NK-92 (cell line): Measurements from ENCODE around the gene FMN1.

Source experiments
- DNase-seq: peaks from one replicate; lab custom pipeline; 2025; ENCODE audit not compliant: unreplicated experiment; lab: John Stamatoyannopoulos, UW

FMN1 gene

DNA sequence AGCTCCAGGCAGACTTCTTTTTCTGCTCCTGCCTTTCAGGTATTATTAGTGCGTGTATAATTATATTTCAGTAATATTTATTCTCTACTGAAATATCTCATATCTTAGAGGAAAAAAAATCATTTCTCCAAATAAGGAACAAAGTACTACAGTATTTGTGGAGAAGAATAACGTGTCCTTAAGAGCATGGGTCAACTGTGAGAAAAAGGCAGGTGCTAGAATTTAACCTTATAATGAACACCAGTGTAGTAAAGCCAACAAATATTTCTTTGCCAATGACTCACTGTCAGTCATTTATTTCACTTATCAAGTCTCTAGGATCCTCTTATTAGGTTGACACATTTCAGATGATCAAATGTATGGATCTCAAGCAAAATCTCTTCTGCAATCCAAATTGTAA, 293.3 kb downstream of the FMN1 start:
- DNase-seq, result no peak

DNA sequence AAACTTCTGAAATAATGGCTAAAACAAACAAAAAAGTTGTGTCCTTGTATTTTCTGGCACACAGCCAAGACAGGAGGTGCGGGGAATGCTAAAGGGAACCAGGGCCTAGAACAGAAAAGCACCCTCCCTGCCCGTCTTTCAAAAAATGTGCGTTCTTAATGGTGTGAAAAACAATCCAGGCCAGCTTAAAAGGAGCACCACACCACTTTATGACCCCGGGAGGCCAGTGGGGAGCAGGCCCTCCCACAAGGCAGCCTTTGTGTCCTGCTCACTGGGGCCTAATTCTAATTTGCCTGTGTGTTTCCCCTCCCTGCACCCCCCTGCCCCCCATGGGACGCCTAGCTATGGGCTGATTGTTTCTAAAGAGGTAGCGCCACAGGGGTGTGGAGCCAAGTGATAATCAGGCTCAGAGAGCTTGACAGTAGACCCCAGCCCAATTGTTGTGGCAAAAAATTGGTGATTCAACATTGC, 295.4 kb downstream of the FMN1 start:
- DNase-seq, result no peak

DNA sequence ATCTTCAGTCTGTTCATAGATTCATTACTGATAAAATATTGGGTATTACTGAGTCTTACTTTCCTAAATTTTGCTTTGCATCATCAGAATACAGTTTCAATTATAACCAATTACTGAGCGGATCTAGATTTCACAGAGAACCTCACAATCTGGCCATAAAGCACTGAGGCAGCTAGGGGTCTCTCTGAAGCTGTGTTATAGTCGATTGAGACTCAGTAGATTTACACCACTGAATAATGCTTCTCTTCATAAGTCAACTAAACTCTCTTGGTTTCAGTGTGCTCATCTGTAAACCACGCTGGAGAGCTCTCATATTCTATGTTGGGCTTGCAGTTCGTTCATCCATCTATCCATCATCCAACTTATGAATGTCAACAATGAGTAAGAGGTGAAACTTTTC, 296.1 kb downstream of the FMN1 start:
- DNase-seq, result no peak

DNA sequence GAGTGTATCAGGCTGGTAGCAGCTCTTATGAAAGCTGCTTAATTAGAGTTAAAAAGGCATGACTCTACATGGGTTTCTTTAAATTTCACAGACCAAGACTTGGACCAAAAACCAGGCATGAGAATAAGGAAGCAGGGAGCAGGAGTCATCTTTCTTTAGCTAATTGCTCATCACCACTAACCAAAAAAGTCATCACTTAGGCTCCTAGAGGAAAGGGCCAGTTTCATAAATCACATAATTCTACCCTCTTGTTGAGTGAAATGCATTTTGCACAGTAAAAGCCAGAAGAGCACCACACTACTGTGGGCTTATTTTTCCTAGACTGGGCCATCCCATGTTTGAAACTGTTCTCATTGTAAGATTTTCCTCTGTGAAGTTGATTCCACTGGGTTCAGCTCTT, 301.1 kb downstream of the FMN1 start:
- no peak for DNase-seq

DNA sequence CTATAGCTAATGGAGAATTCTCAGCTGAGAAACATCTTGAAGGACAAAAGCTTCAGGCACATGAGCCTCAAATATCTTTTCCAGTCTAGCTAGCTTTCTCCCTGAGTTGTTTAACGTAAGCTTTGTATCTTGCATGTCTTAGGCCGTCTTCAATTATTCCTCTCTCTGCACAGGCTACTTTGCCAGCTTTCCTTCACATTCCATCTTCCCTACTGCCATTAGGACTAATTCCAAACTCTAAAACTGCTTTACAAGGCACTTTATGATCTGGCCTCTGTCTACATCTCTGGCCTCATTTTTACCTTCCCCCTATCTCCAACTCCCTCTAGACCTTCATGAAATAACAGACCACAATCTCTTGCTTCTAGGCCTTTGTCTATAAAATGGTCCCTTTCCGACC, 305.3 kb downstream of the FMN1 start:
- DNase-seq, result no peak

DNA sequence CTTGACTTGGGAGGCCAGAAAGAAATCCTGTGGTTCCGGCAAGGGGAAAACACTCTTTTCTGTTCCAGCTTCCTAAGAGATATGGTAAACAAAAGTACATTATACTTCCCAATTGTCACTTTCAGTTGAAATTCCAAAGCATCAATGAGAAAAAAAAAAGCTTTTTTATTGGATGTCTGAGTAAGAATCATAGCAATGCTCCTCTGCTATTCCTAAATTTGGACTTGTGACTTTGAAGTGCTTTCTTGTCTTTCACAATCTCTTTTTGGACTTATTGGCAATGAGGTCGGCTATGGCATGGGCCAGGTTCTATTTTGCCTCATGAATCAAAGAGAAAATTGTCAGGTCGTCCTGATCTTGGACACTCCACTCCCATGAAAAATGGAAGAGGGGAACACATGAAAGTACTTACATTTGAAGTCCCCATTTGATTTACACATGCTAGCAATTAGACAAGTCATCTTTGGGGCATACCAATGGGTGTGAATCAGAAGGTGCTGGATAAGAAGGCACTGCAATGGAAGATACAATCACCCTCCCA, 306.2 kb downstream of the FMN1 start:
- no peak for DNase-seq

DNA sequence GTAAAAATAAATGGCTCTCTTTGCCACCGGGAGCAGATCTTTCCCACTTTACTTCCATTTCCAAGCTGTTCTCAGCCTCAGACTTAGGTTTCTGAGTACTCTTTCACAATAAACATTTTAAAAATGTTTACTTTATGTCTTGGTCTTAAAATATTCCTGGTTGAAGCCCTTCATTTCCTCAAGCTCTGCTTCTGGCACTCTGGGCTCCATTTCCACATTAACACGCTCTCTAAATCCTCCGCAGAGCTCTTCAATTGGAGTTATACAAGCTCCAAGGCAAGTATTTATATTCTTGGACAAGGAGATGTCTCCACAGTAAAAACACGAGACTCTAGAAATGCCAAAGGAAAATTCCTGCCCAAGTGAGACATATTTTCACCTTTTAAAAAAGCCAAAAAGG, 307.4 kb downstream of the FMN1 start:
- no peak for DNase-seq

DNA sequence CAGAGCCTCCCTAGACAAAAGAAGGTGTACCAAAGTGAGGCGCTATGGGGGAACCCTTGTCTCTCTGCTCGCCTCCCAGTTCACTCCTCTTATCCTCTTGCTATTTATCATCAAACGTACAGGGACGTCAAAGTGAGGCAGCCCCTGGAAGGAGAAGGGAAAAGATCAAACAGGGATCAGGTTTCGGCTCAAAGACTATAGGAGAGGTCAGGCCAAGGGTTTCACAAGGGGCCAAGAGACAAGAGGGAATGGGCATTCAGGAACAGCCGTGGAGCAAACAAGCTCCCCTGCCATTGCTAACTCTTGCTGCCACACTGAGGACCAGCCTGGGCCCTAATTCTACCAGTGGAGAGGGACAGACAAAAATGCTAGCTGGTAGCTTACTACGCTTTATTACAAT, 308.1 kb downstream of the FMN1 start:
- DNase-seq, result no peak

DNA sequence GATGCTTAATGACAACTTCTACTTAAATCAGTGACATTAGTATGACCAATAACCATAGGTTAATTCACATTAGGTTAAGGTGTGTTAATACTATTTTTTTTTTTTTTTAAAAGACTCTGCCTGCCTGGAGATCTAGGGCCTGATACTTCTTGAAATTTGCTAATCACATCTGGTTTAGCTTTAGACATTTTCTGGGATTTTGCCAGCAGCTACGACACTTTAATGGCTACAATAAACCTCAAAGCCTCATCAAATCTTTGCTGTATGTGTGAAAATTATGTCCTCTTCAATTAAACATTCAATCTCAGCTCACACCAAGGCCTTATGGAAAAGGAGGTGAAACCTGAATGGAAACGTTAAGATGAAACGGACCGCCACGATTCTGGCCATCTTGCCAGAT, 308.8 kb downstream of the FMN1 start:
- DNase-seq, result no peak

DNA sequence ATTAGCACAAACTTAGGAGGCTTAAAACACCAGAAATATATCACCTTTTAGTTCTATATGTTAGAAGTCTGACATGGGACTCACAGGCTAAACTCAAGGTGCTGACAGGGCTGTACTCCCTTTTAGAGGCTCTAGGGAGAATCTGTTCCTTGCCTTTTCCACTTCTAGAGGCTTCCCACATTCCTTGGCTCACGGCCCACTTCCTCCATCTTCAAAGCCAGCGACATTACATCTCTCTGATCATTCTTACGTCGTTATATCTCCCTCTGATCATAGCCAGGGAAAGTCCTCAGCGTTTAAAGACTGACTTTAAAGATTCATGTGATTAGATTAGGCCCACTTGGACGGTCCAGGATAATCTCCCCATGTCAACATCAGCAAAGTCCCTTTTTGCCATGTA, 310.4 kb downstream of the FMN1 start:
- no peak for DNase-seq

DNA sequence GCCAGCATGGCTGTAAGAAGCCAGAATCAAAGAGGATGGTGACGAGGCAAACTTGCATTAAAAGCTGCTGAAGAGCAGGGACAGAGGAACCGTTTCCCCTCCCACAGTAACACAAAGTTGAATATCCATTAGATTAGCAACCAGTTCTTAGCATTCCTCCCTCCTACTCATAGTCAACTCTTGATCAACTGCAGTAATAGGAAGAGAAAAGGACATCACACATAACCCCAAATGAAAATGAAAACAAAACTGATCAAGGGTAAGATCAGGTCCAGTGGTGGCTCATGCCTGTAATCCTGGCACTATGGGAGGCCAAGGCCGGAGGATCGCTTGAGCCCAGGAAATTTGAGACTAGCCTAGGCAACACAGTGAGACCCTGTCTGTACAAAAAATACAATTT, 311.6 kb downstream of the FMN1 start:
- DNase-seq, result no peak

DNA sequence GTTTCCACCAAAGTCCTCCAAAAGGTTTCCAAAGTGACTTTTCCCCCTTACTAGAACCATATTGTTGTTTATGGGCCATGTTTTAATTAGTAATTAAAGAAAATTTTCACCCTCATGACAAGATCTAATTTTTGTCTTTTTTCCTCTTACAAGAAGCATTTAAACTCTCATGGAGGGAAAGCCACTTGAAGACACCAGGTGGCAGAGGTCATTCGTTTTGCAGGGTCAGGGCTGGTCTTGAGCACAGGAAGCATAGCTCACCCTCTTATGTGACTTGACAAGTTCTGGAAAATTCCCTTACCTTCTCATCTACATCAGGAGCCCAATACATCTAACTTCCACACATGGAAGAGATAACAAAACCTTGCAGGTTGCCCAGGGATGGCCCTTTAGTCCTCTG, 313.0 kb downstream of the FMN1 start:
- no peak for DNase-seq

DNA sequence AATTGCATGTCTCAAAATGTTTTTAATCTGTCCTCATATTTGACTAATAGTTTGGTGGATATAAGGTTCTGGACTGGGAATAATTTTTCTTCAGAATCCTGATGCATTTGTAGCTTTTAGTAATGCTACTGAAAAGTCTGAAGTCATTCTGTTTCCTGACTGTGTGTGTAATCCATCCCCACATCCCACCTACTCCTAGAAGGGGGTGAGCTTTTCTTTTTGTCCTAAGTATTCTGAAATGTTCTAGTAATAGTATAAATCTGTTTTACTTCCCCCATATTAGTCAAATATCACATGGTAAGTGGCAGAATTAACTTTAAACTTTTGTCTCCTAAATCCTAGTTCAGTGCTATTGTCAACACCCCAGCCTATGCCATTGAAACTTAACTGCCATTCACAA, 313.9 kb downstream of the FMN1 start:
- no peak for DNase-seq

DNA sequence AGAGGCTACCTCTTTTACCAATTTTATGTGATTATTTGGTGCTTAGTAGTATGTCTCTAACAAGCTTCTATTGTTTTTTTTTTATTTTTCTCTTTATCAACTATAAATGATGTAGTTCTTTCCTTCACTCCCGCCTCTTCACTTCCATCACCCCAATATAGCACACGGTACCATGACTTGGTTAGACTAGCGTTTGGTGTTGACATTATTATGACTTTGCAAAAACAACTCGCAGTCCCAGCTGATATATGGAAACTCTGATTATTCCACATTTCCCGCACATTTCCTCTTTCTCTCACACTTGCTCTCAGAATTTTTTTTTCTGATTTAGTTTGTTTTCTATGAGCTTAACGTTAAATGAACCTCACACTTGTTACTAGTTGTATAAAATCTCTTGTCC, 314.5 kb downstream of the FMN1 start:
- no peak for DNase-seq

DNA sequence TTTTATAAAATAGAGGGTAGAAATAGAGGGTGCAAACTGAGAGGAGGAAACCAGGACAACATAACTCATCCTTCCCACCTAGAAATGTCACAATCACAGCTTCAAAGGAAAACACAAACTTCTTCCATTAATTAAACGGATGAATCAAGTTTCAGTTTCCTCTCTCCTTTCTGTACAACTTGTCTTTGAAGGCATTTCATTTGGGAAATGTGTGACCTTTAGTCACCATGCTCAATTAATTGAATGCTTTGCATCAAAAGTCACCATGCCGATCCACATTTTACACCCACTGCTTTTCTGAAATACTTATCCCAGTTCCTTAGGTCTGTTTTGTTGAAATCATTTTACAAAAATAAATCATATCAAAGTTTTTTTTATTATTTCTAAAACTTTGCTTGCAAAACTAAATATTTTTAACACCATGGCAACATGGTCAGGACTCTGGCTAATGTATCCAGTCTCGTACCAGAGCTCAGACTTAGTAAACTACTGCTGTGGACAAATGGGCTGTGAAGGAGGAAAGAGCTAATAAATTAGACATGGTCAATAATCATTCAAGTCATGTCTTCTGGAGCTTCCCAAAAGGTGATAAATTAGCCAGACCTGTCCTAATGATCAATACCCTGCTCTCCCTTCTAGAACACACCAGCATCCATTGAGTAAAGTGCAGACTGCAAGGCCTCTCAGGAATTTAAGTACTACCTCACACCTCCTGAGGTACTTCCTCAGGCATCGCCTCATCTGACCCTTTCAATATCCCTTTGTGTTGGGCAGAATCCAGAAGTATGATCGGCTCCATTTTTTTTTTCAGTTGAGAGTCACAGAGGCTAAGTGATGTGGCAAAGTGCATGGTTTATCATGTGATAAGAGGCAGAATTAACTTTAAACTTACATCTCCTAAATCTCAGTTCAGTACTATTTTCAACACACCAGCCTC, 315.4 kb downstream of the FMN1 start:
- DNase-seq, result no peak

DNA sequence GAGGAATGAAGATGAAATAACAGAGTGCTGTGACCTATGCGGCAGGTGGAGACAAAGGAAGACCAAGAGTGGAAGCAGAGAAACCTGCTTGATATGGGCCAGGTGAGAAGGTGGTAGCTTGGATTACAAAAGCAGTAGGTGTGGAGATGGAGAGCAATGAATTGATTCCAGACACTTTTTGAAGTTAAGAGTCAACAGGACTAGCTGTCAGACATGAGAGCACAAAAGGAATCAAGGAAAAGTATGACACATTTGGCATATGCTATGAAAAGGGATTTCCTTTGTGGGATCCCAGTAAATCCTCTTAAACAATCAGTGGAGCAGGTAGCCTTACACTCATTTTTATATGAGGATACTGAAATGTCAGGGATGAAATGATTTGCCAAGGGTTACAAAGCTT, 316.2 kb downstream of the FMN1 start:
- DNase-seq, result no peak

DNA sequence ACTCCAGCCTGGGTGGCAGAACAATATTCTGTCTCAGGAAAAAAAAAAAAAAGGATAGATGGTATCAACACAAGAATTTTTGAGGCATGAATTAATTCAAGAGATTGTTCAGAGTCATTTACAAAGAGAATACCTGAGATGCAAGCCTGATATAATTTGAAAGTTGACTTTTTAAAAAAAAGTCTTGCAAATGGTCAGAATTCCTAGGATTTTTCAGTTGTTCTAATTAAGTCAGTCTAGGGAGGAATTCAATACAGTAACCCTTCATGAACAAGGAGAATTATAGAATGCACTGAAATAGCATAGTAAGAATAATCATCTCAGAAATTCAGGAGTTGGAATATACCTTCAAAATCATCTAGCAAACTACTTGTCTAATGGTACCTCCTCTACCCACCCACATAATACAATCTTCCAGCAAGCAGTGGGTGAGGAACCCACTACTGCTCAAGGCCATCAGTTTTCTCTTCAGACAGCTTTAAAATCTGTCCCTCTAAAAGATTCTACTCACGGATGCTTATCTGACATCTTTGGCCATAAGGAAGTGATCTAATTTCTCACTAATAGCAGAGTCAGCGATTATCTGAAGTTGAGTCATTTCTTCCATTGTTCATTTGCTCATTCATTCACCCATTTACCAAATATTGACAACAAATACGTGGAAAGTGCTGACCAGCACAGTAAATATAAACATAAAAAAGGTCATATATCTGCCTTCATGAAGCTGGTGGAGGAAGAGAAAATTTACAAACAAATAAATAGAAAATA, 317.1 kb downstream of the FMN1 start:
- DNase-seq, result no peak

DNA sequence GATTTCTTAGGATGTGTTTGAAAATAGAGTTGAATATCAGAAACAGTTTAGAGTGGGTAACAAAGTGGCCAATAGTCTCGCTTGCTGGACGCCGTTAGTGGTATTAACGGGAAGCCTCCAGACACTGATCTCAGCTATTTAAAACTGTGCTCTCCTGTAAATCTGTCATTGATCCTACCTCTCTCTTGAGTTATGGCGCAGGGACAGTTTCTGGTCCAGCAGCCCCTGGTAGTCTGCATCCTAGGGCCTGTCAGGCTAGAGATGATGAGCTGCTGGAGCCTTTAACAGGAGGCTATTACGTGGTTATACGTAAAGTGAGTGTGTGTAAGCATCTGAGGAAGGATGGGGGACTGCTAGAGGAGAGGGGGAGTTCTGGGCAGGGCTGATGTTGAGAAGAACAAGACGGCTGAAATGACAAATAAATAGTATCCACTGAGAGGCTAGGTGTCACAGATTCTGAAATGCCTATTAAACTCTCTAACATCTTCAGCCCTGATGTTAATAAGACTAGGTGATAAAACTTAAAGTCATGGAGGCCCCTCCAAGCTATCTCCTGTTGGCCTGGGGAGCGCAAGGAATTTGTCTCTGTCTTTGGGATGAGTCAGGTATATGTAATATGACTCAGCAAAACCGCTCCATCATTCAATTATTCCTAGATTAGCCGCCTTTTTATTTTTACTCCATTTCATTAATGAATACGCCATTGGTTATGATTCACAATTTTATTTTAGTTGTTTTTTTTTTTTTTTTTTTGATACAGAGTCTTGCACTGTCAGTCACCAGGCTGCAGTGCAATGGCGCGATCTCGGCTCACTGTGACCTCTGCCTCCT, 321.0 kb downstream of the FMN1 start:
- no peak for DNase-seq

DNA sequence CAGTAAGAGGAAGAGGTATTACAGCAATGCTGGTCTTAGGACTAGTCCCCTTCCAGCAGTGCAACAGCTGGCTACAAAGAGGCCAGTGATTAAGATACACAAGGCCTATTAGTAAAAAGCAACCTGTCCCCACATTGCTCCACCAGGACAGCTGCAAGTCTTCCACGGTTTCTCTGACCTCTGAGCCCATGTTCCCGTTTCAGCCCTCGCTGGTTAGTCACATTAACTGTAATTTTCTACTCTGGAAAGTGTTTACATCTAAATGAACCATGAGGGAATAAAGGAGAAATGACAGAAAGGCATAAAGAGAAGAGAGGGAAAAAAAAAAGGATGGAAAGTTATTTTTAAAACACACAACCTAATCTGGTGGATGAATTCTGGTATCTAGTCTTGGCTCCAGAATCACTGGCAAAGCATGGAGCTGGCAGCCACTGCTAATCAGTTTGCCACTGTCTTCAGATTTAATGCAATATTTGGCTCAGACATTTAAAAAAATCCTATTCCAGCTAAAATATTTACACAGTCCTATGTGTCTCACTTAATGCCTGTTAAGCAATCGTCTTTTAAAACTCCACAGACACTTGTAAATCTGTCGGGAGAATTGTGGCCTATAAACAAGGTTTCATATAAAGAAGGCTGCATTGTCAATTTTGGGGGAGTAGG, 321.8 kb downstream of the FMN1 start:
- DNase-seq, result no peak

DNA sequence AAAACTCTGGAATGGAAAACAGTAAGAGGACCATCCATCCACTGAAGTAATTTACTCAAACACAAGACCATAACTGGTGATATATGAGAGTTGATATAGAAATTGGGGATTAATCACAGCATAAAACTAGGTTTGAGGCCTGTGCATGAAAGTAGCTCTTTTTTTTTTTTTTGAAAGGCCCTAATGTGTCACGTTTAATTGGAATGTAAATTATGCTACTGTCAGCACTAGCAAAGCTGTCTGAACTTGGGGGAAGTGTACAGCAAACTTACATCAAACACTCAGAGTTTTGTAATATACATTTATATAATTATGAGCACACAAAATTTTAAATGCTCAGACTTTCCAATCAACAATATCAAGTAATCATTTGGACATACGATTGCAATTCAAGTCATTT, 322.6 kb downstream of the FMN1 start:
- DNase-seq, result no peak
